Measurements from ENCODE around the gene KLC3.

DNA sequence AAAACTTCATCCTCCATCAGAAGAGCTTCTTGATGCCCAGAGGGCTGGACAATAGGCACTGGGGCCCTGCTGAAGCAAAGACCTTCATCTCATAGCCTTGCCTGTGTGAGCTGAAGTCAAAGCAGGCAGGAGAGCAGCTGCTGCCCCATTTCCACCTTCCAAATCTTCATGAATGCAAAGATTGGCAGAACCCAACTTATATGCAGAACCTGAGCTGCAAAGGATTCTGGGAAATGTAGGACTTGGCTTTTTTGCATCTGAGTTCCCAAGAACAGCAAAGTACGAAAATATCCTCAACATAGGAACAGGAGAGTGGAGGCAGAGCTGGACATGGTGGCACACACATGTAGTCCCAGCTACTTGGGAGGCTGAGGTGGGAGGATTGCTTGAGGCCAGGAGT lies 48.7 kb upstream of the KLC3 start:
- TF ChIP-seq ZNF274 (IDR thresholded peaks at IDR 0.05; ENCODE audit: low read depth, low read length) (no peak), SUZ12 (IDR thresholded peaks at IDR 0.05; ENCODE audit: extremely low read depth, insufficient read depth, insufficient read length) (no peak)
